Esophagus muscularis mucosa (tissue), 4 donors: ENCODE measurements around the gene CARMIL3. TPM values are rescaled to one million over a fixed set of nuclear protein-coding genes. Genes with fewer than 3 reads are reported as not detected.
"Not testable (repeated sequence)": the region's sequence is repeated elsewhere in the genome, so short reads cannot be mapped to it uniquely, and the experiment has no call there.

Experiments
- DNase-seq: peaks from one replicate; pipeline ENCODE4 v3.0.0-alpha.2; 2017; ENCODE audit errors: extremely low spot score
- H3K27ac ChIP-seq, 4 donors: fragments of 200-600 bp; sonication (generic); replicated peaks in 1 of 4; 1 replicate in 3 of 4; 2 replicates in 1 of 4; pipeline ENCODE4 v1.5.1; 2016 to 2019; ENCODE audit warnings: mild to moderate bottlenecking in 1 of 4
- H3K27me3 ChIP-seq, 4 donors: fragments of 200-600 bp; sonication (generic); one replicate each; pipeline versions ENCODE4 v1.5.1 to v1.6.0; 2016 to 2019
- H3K36me3 ChIP-seq, 4 donors: fragments of 200-600 bp; sonication (generic); one replicate each; pipeline ENCODE4 v1.5.1; 2016 to 2019
- H3K4me1 ChIP-seq, 4 donors: fragments of 200-600 bp; sonication (generic); one replicate each; pipeline ENCODE4 v1.5.1; 2016 to 2019
- H3K4me3 ChIP-seq, 4 donors: fragments of 200-600 bp; sonication (generic); 1 replicate in 2 of 4; 2 replicates in 2 of 4; pipeline ENCODE4 v1.5.1; 2016 to 2019; ENCODE audit warnings: mild to moderate bottlenecking in 4 of 4, moderate library complexity in 1 of 4
- H3K9me3 ChIP-seq, 4 donors: fragments of 200-600 bp; sonication (generic); 1 replicate in 3 of 4; 2 replicates in 1 of 4; pipeline ENCODE4 v1.5.1; 2016 to 2019
- CTCF ChIP-seq, 3 experiments: fragments of 200-600 bp in 2 of 3; fragments of 450-650 bp in 1 of 3; sonication (generic) in 2 of 3; IDR thresholded peaks; one replicate each; pipeline ENCODE4 v1.5.1; 2017 to 2019; ENCODE audit warnings: antibody characterized with exemption in 3 of 3, mild to moderate bottlenecking in 2 of 3, moderate library complexity in 1 of 3
- EP300 ChIP-seq: sonication (generic); formaldehyde crosslinking; IDR thresholded peaks from one replicate; pipeline ENCODE4 v1.6.1; 2017; ENCODE audit warnings: antibody characterized with exemption
- POLR2A ChIP-seq: fragments of 450-650 bp; IDR thresholded peaks from one replicate; pipeline ENCODE4 v1.6.1; 2017; ENCODE audit warnings: antibody characterized with exemption, moderate library complexity, mild to moderate bottlenecking, low read depth
- POLR2AphosphoS5 ChIP-seq, 2 donors: sonication (generic); formaldehyde crosslinking; IDR thresholded peaks; one replicate each; pipeline ENCODE4 v1.6.1; 2017; ENCODE audit warnings: antibody characterized with exemption in 2 of 2
- whole genome bisulfite sequencing: methylation state at CpG from one replicate; pipeline ENCODE4 v1.1.5; 2018; 5-methylcytosine and 5-hydroxymethylcytosine counted together
- intact Hi-C: fragments of 100-400 bp; cut with DNase I; formaldehyde crosslinking; loops from one replicate; pipeline ENCODE4 v1.15.1; 2023
- total RNA-seq, 4 donors: library from RNA; depleted of rRNA; stranded (reverse); fragments of >200 nt; gene quantifications; one replicate each; pipeline versions ENCODE4 v1.1.0 to v1.2.1, GENCODE V29; 2016

The CARMIL3 gene
- total RNA-seq, 4 donors from 2014 or later = 0.17 to 0.29 TPM; not detected in 2

- Histone ChIP-seq H3K9me3 (no peaks in the 10 kb centered on the region), H3K36me3 (peaks cover 5 to 39% (median 24%) of the 10 kb centered on the region in 4 donors), H3K27me3 (no peaks in the 10 kb centered on the region), H3K4me3 (no peak overlapping the region), H3K4me1 (no peaks in the 10 kb centered on the region), H3K27ac (no peak overlapping the region)
- intact Hi-C loops = no loop called here
- DNase-seq = no peak
- no peak for TF ChIP-seq EP300
- no peak for TF ChIP-seq CTCF (IDR thresholded peaks at IDR 0.05)
- no peak for TF ChIP-seq POLR2A
- no peak for TF ChIP-seq POLR2AphosphoS5 (IDR thresholded peaks at IDR 0.05)
- 94% methylated on average over 7 of the region's 7 CpGs for WGBS
Observed at GRCh38 chr14:24102357-24103048, 50.7 kb downstream of the CARMIL3 start.

GRCh38 chr14:24103451-24103850 is 51.6 kb downstream of the CARMIL3 start:
- Histone ChIP-seq H3K4me3 (no peak overlapping the region), H3K4me1 (peaks cover 0 to 5% (median 1%) of the 10 kb centered on the region in 4 donors), H3K27ac (no peak overlapping the region), H3K36me3 (peaks cover 0 to 34% (median 20%) of the 10 kb centered on the region in 4 donors), H3K9me3 (no peaks in the 10 kb centered on the region), H3K27me3 (no peaks in the 10 kb centered on the region)
- TF ChIP-seq POLR2A (no peak), EP300 (no peak), POLR2AphosphoS5 (IDR thresholded peaks at IDR 0.05) (no peak), CTCF (IDR thresholded peaks at IDR 0.05) (no peak)
- no peak for DNase-seq
- WGBS = 93% methylated on average over 12 of the region's 13 CpGs
- intact Hi-C loops = no loop called here

- H3K4me1 ChIP-seq = peaks cover 5 to 13% (median 10%) of the 10 kb centered on the region in 4 donors
- intact Hi-C loops = loop anchor here (5.0 kb wide), 1 partner anchor 57 kb away; the partner anchor contains the start of gene IRF9
- H3K27me3 ChIP-seq, DNase-seq, H3K4me3 ChIP-seq, H3K27ac ChIP-seq, H3K9me3 ChIP-seq: not testable (repeated sequence)
- H3K36me3 ChIP-seq = peaks cover 0 to 11% (median 6%) of the 10 kb centered on the region in 4 donors
- WGBS = 93% methylated on average over 8 of the region's 8 CpGs
Observed at GRCh38 chr14:24105609-24106239, 53.9 kb downstream of the CARMIL3 start.

GRCh38 chr14:24106672-24107271 is 55.0 kb downstream of the CARMIL3 start:
- no peaks in the 10 kb centered on the region for H3K27me3 ChIP-seq
- H3K36me3 ChIP-seq = peaks cover 0 to 8% (median 6%) of the 10 kb centered on the region in 4 donors
- intact Hi-C loops = loop anchor here (5.0 kb wide), 1 partner anchor 56 kb away; the partner anchor contains the start of gene IRF9
- peaks cover 5 to 13% (median 11%) of the 10 kb centered on the region in 4 donors for H3K4me1 ChIP-seq
- 89% methylated on average over 4 of the region's 4 CpGs for WGBS
- no peaks in the 10 kb centered on the region for H3K9me3 ChIP-seq
- DNase-seq = no peak
- no peak overlapping the region for H3K27ac ChIP-seq
- no peak for TF ChIP-seq CTCF (IDR thresholded peaks at IDR 0.05)
- no peak for TF ChIP-seq POLR2A
- no peak for TF ChIP-seq POLR2AphosphoS5 (IDR thresholded peaks at IDR 0.05)
- TF ChIP-seq EP300 = no peak
- H3K4me3 ChIP-seq = no peak overlapping the region

GRCh38 chr14:24108336-24108874 is 56.6 kb downstream of the CARMIL3 start:
- H3K36me3 ChIP-seq = peaks cover 0 to 5% (median 4%) of the 10 kb centered on the region in 4 donors
- intact Hi-C loops = loop anchor here (2.0 to 5.0 kb wide), 2 partner anchors 50 to 54 kb away; partner anchors contain the start of gene IRF9

More at GRCh38 chr14:24108336-24108874, 56.6 kb downstream of the CARMIL3 start:
- Histone ChIP-seq H3K27ac (peak overlapping the region in 3 of 4 donors; percentile 13 to 42 (median 39)), H3K9me3 (no peaks in the 10 kb centered on the region), H3K4me1 (peaks cover 9 to 15% (median 13%) of the 10 kb centered on the region in 4 donors), H3K4me3 (no peak overlapping the region), H3K27me3 (no peaks in the 10 kb centered on the region)
- DNase-seq = no peak
- TF ChIP-seq EP300 (no peak), CTCF (IDR thresholded peaks at IDR 0.05) (no peak), POLR2AphosphoS5 (IDR thresholded peaks at IDR 0.05) (no peak)
- 44% methylated on average over 5 of the region's 5 CpGs for WGBS
